ENCODE results near the gene GABRB2. TPM values are rescaled to one million over a fixed set of nuclear protein-coding genes. Genes with fewer than 3 reads are reported as not detected.
"Not testable (repeated sequence)": the region's sequence is repeated elsewhere in the genome, so short reads cannot be mapped to it uniquely, and the experiment has no call there.

GABRB2 gene
- polyA plus RNA-seq, 3 donors from 2014 or later: not detected

DNA sequence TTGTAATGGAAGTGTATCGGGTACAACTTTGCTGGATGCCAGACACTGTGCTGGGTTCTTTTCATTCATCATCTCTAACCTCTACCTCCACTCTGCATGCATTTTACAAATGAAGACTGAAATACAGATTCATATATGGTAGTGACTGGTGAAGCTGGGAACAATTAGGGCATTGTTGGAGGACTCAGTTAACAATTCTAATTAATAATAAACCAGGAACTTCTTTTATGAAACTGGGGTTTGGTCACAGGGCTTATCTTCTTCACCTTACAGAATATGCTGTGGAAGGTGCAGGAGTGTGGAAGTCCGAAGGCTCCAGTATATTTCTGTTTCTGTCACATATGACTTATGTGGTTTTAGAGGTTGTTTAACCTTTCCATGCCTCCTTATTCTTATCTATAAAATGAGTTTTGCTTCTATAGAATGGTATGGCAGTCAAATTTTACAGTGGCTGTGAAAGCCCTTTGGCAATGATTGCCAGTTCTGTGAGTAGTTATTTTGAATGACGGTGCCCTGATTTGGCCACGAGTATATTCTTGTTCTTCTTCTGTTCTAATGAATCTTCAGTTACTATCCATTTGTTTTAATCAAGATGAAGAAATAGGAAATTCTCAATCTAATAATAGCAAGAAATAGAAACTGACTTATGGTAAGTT is 284.7 kb downstream of the GABRB2 start:
- Mint-ChIP-seq H3K27me3 (ENCODE audit: low read depth in 3 of 3) (peaks cover 0 to 3% (median 2%) of the 10 kb centered on the region in 3 donors), H3K4me1 (no peaks in the 10 kb centered on the region), H3K36me3 (no peaks in the 10 kb centered on the region), H3K9me3 (peaks cover 0 to 6% (median 2%) of the 10 kb centered on the region in 6 donors), H3K4me3 (no peak overlapping the region), H3K27ac (no peak overlapping the region)
- DNase-seq: no peak

DNA sequence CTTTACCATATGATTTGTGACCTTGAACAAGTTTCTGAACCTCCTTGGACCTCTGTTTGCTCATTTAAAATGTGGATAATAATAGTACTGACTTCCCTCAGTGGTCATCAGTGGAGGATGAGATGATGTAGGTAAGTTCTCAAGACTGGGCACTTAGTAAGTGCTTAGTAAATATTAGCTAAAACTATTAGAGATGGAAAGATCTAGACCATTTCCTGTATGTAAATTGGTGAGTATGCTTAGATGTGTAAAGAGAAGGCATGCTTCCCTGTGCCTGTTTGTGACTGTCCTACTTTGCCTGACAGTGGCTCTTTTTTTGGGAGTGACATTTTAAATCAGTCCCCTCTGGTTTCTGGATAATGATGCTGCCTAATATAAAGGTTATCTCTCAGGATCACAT is 288.1 kb downstream of the GABRB2 start:
- peaks cover 0 to 5% (median 0%) of the 10 kb centered on the region in 6 donors for H3K9me3 Mint-ChIP-seq
- H3K4me3 Mint-ChIP-seq: no peak overlapping the region
- H3K36me3 Mint-ChIP-seq: no peaks in the 10 kb centered on the region
- no peaks in the 10 kb centered on the region for H3K4me1 Mint-ChIP-seq
- H3K27me3 Mint-ChIP-seq (ENCODE audit: low read depth in 3 of 3): peaks cover 0 to 3% (median 0%) of the 10 kb centered on the region in 3 donors
- H3K27ac Mint-ChIP-seq: no peak overlapping the region
- DNase-seq: no peak

GRCh38 chr5:161256957-161257356 is 289.6 kb downstream of the GABRB2 start:
- H3K4me1 Mint-ChIP-seq: no peaks in the 10 kb centered on the region
- peaks cover 0 to 3% (median 0%) of the 10 kb centered on the region in 6 donors for H3K9me3 Mint-ChIP-seq
- no peaks in the 10 kb centered on the region for H3K36me3 Mint-ChIP-seq
- DNase-seq: no peak
- peaks cover 0 to 3% (median 0%) of the 10 kb centered on the region in 3 donors for H3K27me3 Mint-ChIP-seq (ENCODE audit: low read depth in 3 of 3)
- no peak overlapping the region for H3K27ac Mint-ChIP-seq
- no peak overlapping the region for H3K4me3 Mint-ChIP-seq

- DNase-seq; H3K36me3 Mint-ChIP-seq; H3K9me3 Mint-ChIP-seq; H3K27me3 Mint-ChIP-seq (ENCODE audit: low read depth in 3 of 3); H3K27ac Mint-ChIP-seq; H3K4me1 Mint-ChIP-seq; H3K4me3 Mint-ChIP-seq: not testable (repeated sequence)
Measured at GRCh38 chr5:161252955-161253354, 293.6 kb downstream of the GABRB2 start.

DNA sequence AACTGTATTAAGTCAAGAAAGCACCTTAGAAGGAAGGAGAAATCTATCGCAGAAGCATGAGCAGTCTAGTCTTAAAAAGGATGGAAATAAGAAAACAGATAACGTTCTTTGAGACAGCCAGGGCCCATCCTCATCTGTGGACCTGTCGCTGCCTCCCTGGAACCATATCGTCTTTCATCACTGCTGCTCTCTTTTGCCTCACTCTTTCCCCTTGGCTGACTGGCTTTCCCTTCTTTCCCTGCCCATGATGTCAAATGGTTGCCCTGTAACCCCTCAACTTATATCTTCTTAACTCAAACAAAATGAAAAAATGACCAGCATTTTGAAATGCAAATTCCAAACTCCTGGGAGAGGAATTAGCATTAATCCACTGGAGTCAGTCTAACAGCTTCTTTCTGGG is 299.8 kb downstream of the GABRB2 start:
- H3K9me3 Mint-ChIP-seq: peaks cover 0 to 9% (median 2%) of the 10 kb centered on the region in 6 donors
- no peaks in the 10 kb centered on the region for H3K4me1 Mint-ChIP-seq
- H3K27ac Mint-ChIP-seq: no peak overlapping the region
- H3K36me3 Mint-ChIP-seq: no peaks in the 10 kb centered on the region
- H3K27me3 Mint-ChIP-seq (ENCODE audit: low read depth in 3 of 3): peaks cover 0 to 4% (median 0%) of the 10 kb centered on the region in 3 donors
- no peak overlapping the region for H3K4me3 Mint-ChIP-seq
- DNase-seq: no peak

- not testable (repeated sequence) for DNase-seq; H3K27ac Mint-ChIP-seq; H3K4me3 Mint-ChIP-seq; H3K36me3 Mint-ChIP-seq; H3K4me1 Mint-ChIP-seq; H3K27me3 Mint-ChIP-seq (ENCODE audit: low read depth in 3 of 3)
- H3K9me3 Mint-ChIP-seq: peaks cover 0 to 15% (median 3%) of the 10 kb centered on the region in 6 donors
Measured at GRCh38 chr5:161245846-161246245, 300.7 kb downstream of the GABRB2 start.

Other genes with a start within 250 kb of the GABRB2 start
- gene GABRA6, start 139.0 kb upstream of the GABRB2 start, polyA plus RNA-seq: not detected

Measured in immature natural killer cell (primary cell).